GM23248 (cell line): Measurements from ENCODE around the gene ATP8A1.

Experiments used
- EZH2 ChIP-seq: fragments of 200-600 bp; sonication (generic); IDR thresholded peaks from 2 replicates; pipeline ENCODE4 v1.6.1; 2018; ENCODE audit warnings: antibody characterized with exemption, mild to moderate bottlenecking; ENCODE audit not compliant: insufficient read depth, poor library complexity, severe bottlenecking
- EZH2phosphoT487 ChIP-seq: fragments of 200-600 bp; sonication (generic); IDR thresholded peaks from 2 replicates; pipeline ENCODE4 v1.6.1; 2018; ENCODE audit warnings: antibody characterized with exemption, moderate library complexity, mild to moderate bottlenecking, low read depth; ENCODE audit not compliant: insufficient read depth

DNA sequence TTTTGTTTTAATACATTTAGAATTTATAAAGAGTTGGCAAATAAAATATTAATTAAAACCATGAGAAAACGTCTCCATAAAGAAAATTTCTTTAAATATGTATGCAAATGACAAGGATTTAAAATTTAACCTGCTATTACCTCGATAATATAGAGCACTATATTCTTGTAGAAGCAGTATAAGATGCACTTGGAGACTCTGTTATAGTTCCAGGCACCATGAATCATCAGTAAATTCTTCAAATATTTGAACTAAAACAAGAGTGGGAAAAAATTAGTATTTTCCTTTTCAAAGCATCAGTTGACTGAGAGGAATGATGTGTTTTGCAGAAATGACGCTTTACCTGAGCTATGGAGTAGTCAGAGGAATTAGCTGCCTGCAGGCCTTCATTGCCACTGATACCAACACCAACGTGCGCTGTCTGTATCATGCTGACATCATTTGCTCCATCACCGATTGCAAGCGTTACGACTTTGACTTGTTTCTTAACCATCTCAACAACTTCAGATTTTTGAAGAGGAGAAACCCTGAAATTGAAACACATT, 192.3 kb downstream of the ATP8A1 start:
- no peak for TF ChIP-seq EZH2
- no peak for TF ChIP-seq EZH2phosphoT487
